ENCODE results near the gene CXXC5. TPM values are rescaled to one million over a fixed set of nuclear protein-coding genes. Genes with fewer than 3 reads are reported as not detected.

CXXC5 gene
- total RNA-seq, 1 experiment from 2014 or later: 7.8 TPM

- no peak overlapping the region for H3K4me3 Mint-ChIP-seq (ENCODE audit: unreplicated experiment)
- POLR2A ChIA-PET: interaction anchor here (1.2 to 1.3 kb wide), 2 partner anchors 17 to 38 kb away, joined by 3 read pairs; no protein-coding TSS in a partner anchor
- DNase-seq (ENCODE audit: unreplicated experiment): no peak
- H3K9me3 Mint-ChIP-seq (ENCODE audit: unreplicated experiment): no peaks in the 10 kb centered on the region
- H3K4me1 Mint-ChIP-seq (ENCODE audit: insufficient read depth, unreplicated experiment): no peaks in the 10 kb centered on the region
- CTCF ChIA-PET: interaction anchor here (0.6 to 1.6 kb wide), 4 partner anchors 9 to 125 kb away, joined by 3 to 4 read pairs (median 4); no protein-coding TSS in a partner anchor
- H3K27me3 Mint-ChIP-seq (ENCODE audit: insufficient read depth, unreplicated experiment): no peaks in the 10 kb centered on the region
- BruUV-seq (replicated peaks): no TSS peak
- no peak for TF ChIP-seq CTCF (IDR thresholded peaks at IDR 0.05; ENCODE audit: unreplicated experiment)
- H3K36me3 Mint-ChIP-seq (ENCODE audit: insufficient read depth, unreplicated experiment): peaks cover 7% of the 10 kb centered on the region
- H3K27ac Mint-ChIP-seq (ENCODE audit: low read depth, unreplicated experiment): no peak overlapping the region
- intact Hi-C loops (cut with micrococcal nuclease): loop anchor here (10.0 kb wide), 1 partner anchor 65 kb away; no protein-coding TSS in a partner anchor
These were observed 51.2 kb downstream of the CXXC5 start for GRCh38 chr5:139699351-139699750.

GRCh38 chr5:139700711-139701055 is 52.5 kb downstream of the CXXC5 start:
- H3K27ac Mint-ChIP-seq (ENCODE audit: low read depth, unreplicated experiment): no peak overlapping the region
- no peaks in the 10 kb centered on the region for H3K9me3 Mint-ChIP-seq (ENCODE audit: unreplicated experiment)
- POLR2A ChIA-PET: no interaction called here
- H3K36me3 Mint-ChIP-seq (ENCODE audit: insufficient read depth, unreplicated experiment): peaks cover 7% of the 10 kb centered on the region
- CTCF ChIA-PET: interaction anchor here (0.6 to 1.0 kb wide), 2 partner anchors 61 to 1775 kb away, joined by 3 read pairs; no protein-coding TSS in a partner anchor
- no peak overlapping the region for H3K4me3 Mint-ChIP-seq (ENCODE audit: unreplicated experiment)
- H3K4me1 Mint-ChIP-seq (ENCODE audit: insufficient read depth, unreplicated experiment): no peaks in the 10 kb centered on the region
- DNase-seq (ENCODE audit: unreplicated experiment): no peak
- intact Hi-C loops (cut with micrococcal nuclease): no loop called here
- no peaks in the 10 kb centered on the region for H3K27me3 Mint-ChIP-seq (ENCODE audit: insufficient read depth, unreplicated experiment)
- no TSS peak for BruUV-seq (replicated peaks)
- no peak for TF ChIP-seq CTCF (IDR thresholded peaks at IDR 0.05; ENCODE audit: unreplicated experiment)

GRCh38 chr5:139701056-139701741 is 53.0 kb downstream of the CXXC5 start:
- Mint-ChIP-seq H3K4me1 (ENCODE audit: insufficient read depth, unreplicated experiment) (no peaks in the 10 kb centered on the region), H3K4me3 (ENCODE audit: unreplicated experiment) (no peak overlapping the region), H3K27me3 (ENCODE audit: insufficient read depth, unreplicated experiment) (no peaks in the 10 kb centered on the region), H3K36me3 (ENCODE audit: insufficient read depth, unreplicated experiment) (peaks cover 7% of the 10 kb centered on the region), H3K9me3 (ENCODE audit: unreplicated experiment) (no peaks in the 10 kb centered on the region), H3K27ac (ENCODE audit: low read depth, unreplicated experiment) (no peak overlapping the region)
- BruUV-seq (replicated peaks): no TSS peak
- DNase-seq (ENCODE audit: unreplicated experiment): no peak
- ChIA-PET POLR2A (interaction anchor here (1.4 kb wide), 1 partner anchor 10 kb away, joined by 5 read pairs; no protein-coding TSS in a partner anchor), CTCF (interaction anchor here (0.6 to 1.2 kb wide), 2 partner anchors 65 to 1775 kb away, joined by 3 read pairs; no protein-coding TSS in a partner anchor)
- no peak for TF ChIP-seq CTCF (IDR thresholded peaks at IDR 0.05; ENCODE audit: unreplicated experiment)
- intact Hi-C loops (cut with micrococcal nuclease): no loop called here

- Mint-ChIP-seq H3K4me3 (ENCODE audit: unreplicated experiment) (no peak overlapping the region), H3K27me3 (ENCODE audit: insufficient read depth, unreplicated experiment) (no peaks in the 10 kb centered on the region), H3K27ac (ENCODE audit: low read depth, unreplicated experiment) (no peak overlapping the region), H3K4me1 (ENCODE audit: insufficient read depth, unreplicated experiment) (no peaks in the 10 kb centered on the region), H3K36me3 (ENCODE audit: insufficient read depth, unreplicated experiment) (peaks cover 7% of the 10 kb centered on the region), H3K9me3 (ENCODE audit: unreplicated experiment) (no peaks in the 10 kb centered on the region)
- ChIA-PET POLR2A (interaction anchor here (1.4 kb wide), 1 partner anchor 9 kb away, joined by 5 read pairs; no protein-coding TSS in a partner anchor), CTCF (no interaction called here)
- no peak for DNase-seq (ENCODE audit: unreplicated experiment)
- BruUV-seq (replicated peaks): no TSS peak
- no peak for TF ChIP-seq CTCF (IDR thresholded peaks at IDR 0.05; ENCODE audit: unreplicated experiment)
- intact Hi-C loops (cut with micrococcal nuclease): no loop called here
These were observed 54.4 kb downstream of the CXXC5 start for GRCh38 chr5:139702548-139702947.
